ENCODE data around the gene CNTN3.

DNA sequence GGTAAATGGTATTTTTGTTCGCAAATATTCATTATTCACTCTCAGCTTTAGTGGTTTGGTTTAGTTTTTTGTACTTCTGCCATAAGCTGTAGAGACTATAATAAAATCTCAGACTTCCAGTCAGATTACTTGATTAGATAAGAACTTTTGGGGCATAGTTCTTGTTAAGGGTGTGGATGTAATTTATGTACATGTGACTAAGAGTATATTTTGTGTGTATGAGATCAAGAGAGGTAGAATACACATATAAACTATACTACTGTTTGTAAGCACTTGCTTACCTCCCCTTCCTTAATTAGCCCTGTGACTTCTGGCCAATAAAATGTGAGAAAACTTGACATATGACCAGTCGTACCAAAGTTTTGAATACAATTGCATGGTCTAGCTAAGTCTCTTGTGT is 12.0 kb downstream of the CNTN3 start:
- TF ChIP-seq POLR2A (IDR thresholded peaks at IDR 0.05; ENCODE audit: low read depth, low read length): no peak
- no peak for TF ChIP-seq POLR2AphosphoS5 (IDR thresholded peaks at IDR 0.05; ENCODE audit: low read depth, low read length)

All from GM12892 (cell line).